ENCODE data around the gene CARMIL1. TPM values are rescaled to one million over a fixed set of nuclear protein-coding genes. Genes with fewer than 3 reads are reported as not detected.

The CARMIL1 gene
- total RNA-seq, 1 experiment from 2014 or later, result 25.2 TPM

DNA sequence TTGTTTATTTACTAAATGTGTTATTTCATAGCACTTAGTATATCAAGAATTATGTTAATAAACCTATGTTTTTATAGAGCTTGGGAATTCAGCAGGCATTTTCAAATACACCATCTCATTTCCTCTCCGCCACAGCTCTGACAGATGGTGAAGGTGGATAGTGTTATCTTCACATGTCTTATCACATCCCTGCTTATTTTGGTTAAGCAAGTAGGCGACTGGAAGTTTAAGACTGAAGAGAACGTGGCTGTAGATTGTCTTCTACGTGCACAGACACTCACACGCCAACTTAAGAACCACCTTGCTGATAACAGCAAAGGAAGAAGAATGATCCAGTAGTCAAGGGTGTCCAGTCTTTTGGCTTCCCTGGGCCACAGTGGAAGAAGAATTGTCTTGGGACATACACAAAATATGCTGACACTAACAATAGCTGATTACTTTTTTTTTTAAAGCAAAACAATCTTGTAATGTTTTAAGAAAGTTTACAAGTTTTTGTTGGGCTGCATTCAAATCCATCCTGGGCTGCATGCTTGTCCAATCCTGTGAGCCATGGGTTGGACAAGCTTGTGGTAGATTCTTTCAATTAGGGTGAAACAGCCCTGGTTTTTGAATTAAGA is 329.5 kb downstream of the CARMIL1 start:
- DNase-seq (ENCODE audit: unreplicated experiment), result no peak
- Mint-ChIP-seq H3K27ac (ENCODE audit: low read depth, unreplicated experiment) (no peak overlapping the region), H3K27me3 (ENCODE audit: insufficient read depth, unreplicated experiment) (no peaks in the 10 kb centered on the region), H3K4me1 (ENCODE audit: insufficient read depth, unreplicated experiment) (no peaks in the 10 kb centered on the region), H3K4me3 (ENCODE audit: unreplicated experiment) (no peak overlapping the region), H3K9me3 (ENCODE audit: unreplicated experiment) (no peaks in the 10 kb centered on the region), H3K36me3 (ENCODE audit: insufficient read depth, unreplicated experiment) (peaks cover 16% of the 10 kb centered on the region)
- ChIA-PET CTCF (interaction anchor here (0.7 to 1.2 kb wide), 5 partner anchors 10 to 118 kb away, joined by 3 to 6 read pairs (median 3); no protein-coding TSS in a partner anchor), POLR2A (interaction anchor here (0.7 kb wide), 1 partner anchor 139 kb away, joined by 3 read pairs; no protein-coding TSS in a partner anchor)
- BruUV-seq (replicated peaks), result no TSS peak
- TF ChIP-seq CTCF (IDR thresholded peaks at IDR 0.05; ENCODE audit: unreplicated experiment), result no peak
- intact Hi-C loops (cut with micrococcal nuclease), result loop anchor here (10.0 kb wide), 1 partner anchor 834 kb away; the partner anchor contains the start of gene GMNN

GRCh38 chr6:25612666-25613065 is 333.5 kb downstream of the CARMIL1 start:
- H3K27ac Mint-ChIP-seq (ENCODE audit: low read depth, unreplicated experiment), result no peak overlapping the region
- ChIA-PET CTCF (interaction anchor here (0.7 to 1.0 kb wide), 3 partner anchors 10 to 107 kb away, joined by 3 read pairs; no protein-coding TSS in a partner anchor), POLR2A (no interaction called here)
- H3K4me1 Mint-ChIP-seq (ENCODE audit: insufficient read depth, unreplicated experiment), result no peaks in the 10 kb centered on the region
- DNase-seq (ENCODE audit: unreplicated experiment), result no peak
- intact Hi-C loops (cut with micrococcal nuclease), result no loop called here
- BruUV-seq (replicated peaks), result no TSS peak
- H3K9me3 Mint-ChIP-seq (ENCODE audit: unreplicated experiment), result no peaks in the 10 kb centered on the region
- TF ChIP-seq CTCF (IDR thresholded peaks at IDR 0.05; ENCODE audit: unreplicated experiment), result no peak
- no peaks in the 10 kb centered on the region for H3K27me3 Mint-ChIP-seq (ENCODE audit: insufficient read depth, unreplicated experiment)
- peaks cover 8% of the 10 kb centered on the region for H3K36me3 Mint-ChIP-seq (ENCODE audit: insufficient read depth, unreplicated experiment)
- no peak overlapping the region for H3K4me3 Mint-ChIP-seq (ENCODE audit: unreplicated experiment)

DNA sequence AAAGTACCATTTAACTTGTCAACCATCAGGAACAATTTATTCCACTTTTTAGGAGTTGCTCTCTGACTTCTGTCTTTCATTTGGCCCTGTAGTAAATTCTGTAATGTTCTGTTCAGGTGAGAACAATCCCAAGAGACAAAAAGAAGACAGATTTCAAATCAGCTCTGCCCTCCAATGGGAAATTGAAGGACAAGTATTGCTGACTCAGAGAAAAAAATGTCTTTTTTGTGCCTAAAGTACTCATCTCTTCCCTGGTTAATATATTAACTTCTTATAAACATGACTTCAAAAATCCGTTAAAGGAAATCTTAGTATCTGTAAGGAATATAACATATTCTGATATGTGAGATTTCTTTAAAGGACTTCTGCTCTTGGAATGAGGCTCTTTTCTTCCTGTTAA is 334.2 kb downstream of the CARMIL1 start:
- ChIA-PET POLR2A (no interaction called here), CTCF (interaction anchor here (0.7 kb wide), 1 partner anchor 11 kb away, joined by 3 read pairs; no protein-coding TSS in a partner anchor)
- intact Hi-C loops (cut with micrococcal nuclease), result no loop called here
- no peak for TF ChIP-seq CTCF (IDR thresholded peaks at IDR 0.05; ENCODE audit: unreplicated experiment)
- Mint-ChIP-seq H3K27ac (ENCODE audit: low read depth, unreplicated experiment) (no peak overlapping the region), H3K36me3 (ENCODE audit: insufficient read depth, unreplicated experiment) (peaks cover 8% of the 10 kb centered on the region), H3K4me1 (ENCODE audit: insufficient read depth, unreplicated experiment) (no peaks in the 10 kb centered on the region), H3K9me3 (ENCODE audit: unreplicated experiment) (no peaks in the 10 kb centered on the region), H3K27me3 (ENCODE audit: insufficient read depth, unreplicated experiment) (no peaks in the 10 kb centered on the region), H3K4me3 (ENCODE audit: unreplicated experiment) (no peak overlapping the region)
- no TSS peak for BruUV-seq (replicated peaks)
- DNase-seq (ENCODE audit: unreplicated experiment), result no peak

GRCh38 chr6:25614052-25614451 is 334.9 kb downstream of the CARMIL1 start:
- CTCF ChIA-PET, result interaction anchor here (0.5 kb wide), 2 partner anchors 287 to 387 kb away, joined by 3 read pairs; no protein-coding TSS in a partner anchor
- H3K27ac Mint-ChIP-seq (ENCODE audit: low read depth, unreplicated experiment), result no peak overlapping the region
- intact Hi-C loops (cut with micrococcal nuclease), result no loop called here

More at GRCh38 chr6:25614052-25614451, 334.9 kb downstream of the CARMIL1 start:
- no peak for DNase-seq (ENCODE audit: unreplicated experiment)
- H3K4me1 Mint-ChIP-seq (ENCODE audit: insufficient read depth, unreplicated experiment), result no peaks in the 10 kb centered on the region
- H3K27me3 Mint-ChIP-seq (ENCODE audit: insufficient read depth, unreplicated experiment), result no peaks in the 10 kb centered on the region
- no TSS peak for BruUV-seq (replicated peaks)
- no peaks in the 10 kb centered on the region for H3K9me3 Mint-ChIP-seq (ENCODE audit: unreplicated experiment)
- TF ChIP-seq CTCF (IDR thresholded peaks at IDR 0.05; ENCODE audit: unreplicated experiment), result no peak
- peaks cover 8% of the 10 kb centered on the region for H3K36me3 Mint-ChIP-seq (ENCODE audit: insufficient read depth, unreplicated experiment)
- POLR2A ChIA-PET, result no interaction called here
- no peak overlapping the region for H3K4me3 Mint-ChIP-seq (ENCODE audit: unreplicated experiment)
